Measurements from ENCODE around the gene PGF. TPM values are rescaled to one million over a fixed set of nuclear protein-coding genes. Genes with fewer than 3 reads are reported as not detected.

PGF gene
- total RNA-seq, 1 donor from 2014 or later, result 3.0 TPM

- DNase-seq, result no peak
- H3K4me3 ChIP-seq, result no peak overlapping the region
- H3K4me1 ChIP-seq, result peaks cover 16% of the 10 kb centered on the region
- no peaks in the 10 kb centered on the region for H3K9me3 ChIP-seq
- H3K36me3 ChIP-seq, result no peaks in the 10 kb centered on the region
- intact Hi-C loops (cut with DNase I), result no loop called here
- no peak for ATAC-seq
- peaks cover 7% of the 10 kb centered on the region for H3K27me3 ChIP-seq (ENCODE audit: low read depth)
- no peak overlapping the region for H3K27ac ChIP-seq
- no peak for TF ChIP-seq CTCF (IDR thresholded peaks at IDR 0.05)
Measured at GRCh38 chr14:74959596-74960180, 4.3 kb upstream of the PGF start.

GRCh38 chr14:74956280-74957072, 1.1 kb upstream of the PGF start:
- Histone ChIP-seq H3K4me3 (no peak overlapping the region), H3K27ac (no peak overlapping the region), H3K9me3 (no peaks in the 10 kb centered on the region), H3K4me1 (peaks cover 14% of the 10 kb centered on the region), H3K27me3 (ENCODE audit: low read depth) (peaks cover 21% of the 10 kb centered on the region), H3K36me3 (no peaks in the 10 kb centered on the region)
- intact Hi-C loops (cut with DNase I), result no loop called here
- no peak for TF ChIP-seq CTCF (IDR thresholded peaks at IDR 0.05)
- DNase-seq, result no peak
- ATAC-seq, result no peak

DNA sequence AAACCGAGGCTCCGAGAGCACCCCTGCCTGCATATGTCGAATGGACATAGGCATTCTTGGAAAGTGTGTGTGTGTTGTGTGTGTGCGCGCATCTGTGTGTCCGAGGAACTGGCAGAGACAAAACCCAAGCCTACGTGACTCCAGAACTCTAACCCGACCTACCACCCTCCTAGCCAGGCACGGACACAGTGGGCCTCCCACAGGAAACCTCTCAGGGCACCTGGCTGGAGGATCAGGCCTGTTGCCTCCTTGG, 556 bp upstream of the PGF start:
- Histone ChIP-seq H3K27ac (no peak overlapping the region), H3K27me3 (ENCODE audit: low read depth) (peaks cover 21% of the 10 kb centered on the region), H3K4me1 (peaks cover 14% of the 10 kb centered on the region), H3K9me3 (no peaks in the 10 kb centered on the region), H3K4me3 (peak overlapping the region; percentile 60), H3K36me3 (no peaks in the 10 kb centered on the region)
- no peak for TF ChIP-seq CTCF (IDR thresholded peaks at IDR 0.05)
- DNase-seq (no peak), ATAC-seq (no peak)
- intact Hi-C loops (cut with DNase I), result no loop called here

DNA sequence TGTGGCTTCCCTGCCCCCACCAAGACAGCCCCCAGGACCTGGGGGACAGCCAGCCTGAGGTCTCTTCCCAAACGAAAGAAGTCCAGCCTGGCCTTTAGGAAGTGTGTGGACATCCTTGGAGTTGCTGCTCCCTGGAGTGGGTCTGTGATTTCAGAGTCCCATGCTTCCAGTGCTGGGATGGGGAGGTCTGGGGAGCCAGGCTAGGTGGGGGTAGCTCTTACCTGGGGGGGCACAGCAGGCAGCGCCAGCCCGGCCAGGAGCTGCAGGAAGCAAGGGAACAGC, 509 bp downstream of the PGF start:
- intact Hi-C loops (cut with DNase I), result no loop called here
- TF ChIP-seq CTCF (IDR thresholded peaks at IDR 0.05), result no peak
- H3K36me3 ChIP-seq, result no peaks in the 10 kb centered on the region
- H3K4me1 ChIP-seq, result peaks cover 14% of the 10 kb centered on the region
- peak overlapping the region; percentile 60 for H3K4me3 ChIP-seq
- no peaks in the 10 kb centered on the region for H3K9me3 ChIP-seq
- peaks cover 21% of the 10 kb centered on the region for H3K27me3 ChIP-seq (ENCODE audit: low read depth)
- DNase-seq (no peak), ATAC-seq (peak in 1 of 2 donors; percentile 10)
- no peak overlapping the region for H3K27ac ChIP-seq

DNA sequence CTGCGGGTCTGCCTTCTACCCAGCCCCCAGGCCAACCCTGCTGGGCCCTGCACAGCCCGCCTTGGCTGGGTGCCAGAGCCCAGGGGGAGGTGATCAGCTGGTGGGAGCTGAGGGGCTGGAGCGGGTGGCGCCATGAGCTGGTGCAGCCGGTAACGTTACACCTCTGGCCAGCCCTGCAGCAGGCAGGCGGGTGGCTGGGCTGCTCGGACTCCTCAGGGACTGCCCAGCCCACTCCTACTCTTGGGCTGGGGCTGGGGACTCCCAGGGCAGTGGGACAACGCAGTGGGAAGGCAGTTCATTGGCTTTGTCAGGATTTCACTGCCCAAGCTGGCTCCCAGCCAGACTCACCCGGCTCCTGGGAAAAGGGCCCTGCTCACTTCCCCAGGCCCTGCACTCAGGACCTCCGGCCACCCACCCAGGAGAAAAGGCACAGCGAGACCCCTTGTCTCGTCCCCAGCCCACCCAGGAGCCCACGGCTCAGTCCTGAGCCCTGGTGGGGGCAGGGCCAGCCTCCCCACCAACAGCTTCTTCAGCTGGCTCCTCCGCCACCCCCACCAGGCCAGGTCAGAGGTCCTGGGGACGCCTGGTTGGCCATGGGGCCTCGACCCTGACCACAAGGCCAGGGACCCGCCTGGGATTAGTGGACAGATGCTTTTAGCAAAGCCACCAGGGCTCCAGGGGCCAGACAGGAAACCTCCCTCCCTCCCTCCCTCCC, 1.0 kb downstream of the PGF start:
- peak in 1 of 2 donors; percentile 3 for ATAC-seq

More for the DNA sequence above, 1.0 kb downstream of the PGF start:
- DNase-seq, result no peak
- no peak for TF ChIP-seq CTCF (IDR thresholded peaks at IDR 0.05)
- Histone ChIP-seq H3K27ac (no peak overlapping the region), H3K36me3 (no peaks in the 10 kb centered on the region), H3K9me3 (no peaks in the 10 kb centered on the region), H3K4me1 (peaks cover 14% of the 10 kb centered on the region), H3K27me3 (ENCODE audit: low read depth) (peaks cover 21% of the 10 kb centered on the region), H3K4me3 (peak overlapping the region; percentile 60)
- intact Hi-C loops (cut with DNase I), result no loop called here

Data from lower lobe of right lung (tissue), 2 donors.